Rectal smooth muscle tissue (tissue), 1 donor: Measurements from ENCODE around the gene SPEF2.
"Not testable (repeated sequence)": the region's sequence is repeated elsewhere in the genome, so short reads cannot be mapped to it uniquely, and the experiment has no call there.

ENCODE experiments used
- H3K27ac ChIP-seq: one replicate; pipeline ENCODE4 v1.7.0; 2013; ENCODE audit warnings: low read depth, low read length, inconsistent platforms
- H3K27me3 ChIP-seq: one replicate; pipeline ENCODE4 v1.7.0; 2013; ENCODE audit warnings: low read length; ENCODE audit not compliant: control insufficient read depth, insufficient read depth
- H3K36me3 ChIP-seq: one replicate; pipeline ENCODE4 v1.7.0; 2013; ENCODE audit warnings: low read length; ENCODE audit not compliant: control insufficient read depth, insufficient read depth
- H3K4me1 ChIP-seq: one replicate; pipeline ENCODE4 v1.7.0; 2013; ENCODE audit warnings: low read length; ENCODE audit not compliant: control insufficient read depth, insufficient read depth
- H3K4me3 ChIP-seq: one replicate; pipeline ENCODE4 v1.7.0; 2013; ENCODE audit warnings: low read length
- H3K9ac ChIP-seq: one replicate; pipeline ENCODE4 v1.7.0; 2013; ENCODE audit warnings: low read length

Gene SPEF2

DNA sequence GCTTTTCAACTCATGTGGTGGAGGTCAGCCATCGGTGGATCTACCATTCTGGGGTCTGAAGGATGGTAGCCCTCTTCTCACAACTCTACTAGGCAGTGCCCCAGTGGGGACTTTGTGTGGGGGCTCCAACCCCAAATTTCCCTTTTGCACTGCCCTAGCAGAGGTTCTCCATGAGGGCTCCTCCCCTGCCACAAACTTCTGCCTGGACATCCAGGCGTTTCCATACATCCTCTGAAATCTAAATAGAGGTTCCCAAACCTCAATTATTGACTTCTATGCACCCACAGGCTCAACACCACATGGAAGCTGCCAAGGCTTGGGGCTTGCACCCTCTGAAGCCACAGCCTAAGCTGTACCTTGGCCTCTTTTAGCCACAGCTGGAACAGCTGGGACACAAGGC is 227.8 kb downstream of the SPEF2 start:
- H3K27me3 ChIP-seq, H3K27ac ChIP-seq, H3K4me3 ChIP-seq, H3K36me3 ChIP-seq, H3K9ac ChIP-seq, H3K4me1 ChIP-seq: not testable (repeated sequence)

DNA sequence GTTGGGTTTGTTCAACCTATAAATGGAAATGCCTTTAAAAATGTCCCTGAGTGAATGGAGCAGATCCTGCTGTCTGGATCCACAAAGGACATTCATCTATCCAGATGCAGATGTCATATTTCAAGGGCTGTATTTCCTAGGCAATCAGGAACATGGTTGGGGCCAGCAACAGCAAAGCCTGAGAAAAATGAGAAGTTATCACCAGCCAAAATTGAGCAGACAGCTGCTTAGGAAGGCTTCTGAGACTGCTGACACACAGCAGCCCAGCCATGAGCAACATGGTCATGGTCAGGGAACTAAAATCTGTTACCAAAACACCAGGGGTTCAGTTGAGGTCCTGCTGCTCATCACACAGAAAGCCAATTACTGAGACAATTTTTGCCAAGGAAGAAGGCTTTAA is 229.8 kb downstream of the SPEF2 start:
- H3K27me3 ChIP-seq = no peaks in the 10 kb centered on the region
- H3K36me3 ChIP-seq = no peaks in the 10 kb centered on the region

GRCh38 chr5:35847961-35848360 is 230.3 kb downstream of the SPEF2 start:
- Histone ChIP-seq H3K4me3 (no peak overlapping the region), H3K9ac (no peak overlapping the region), H3K27ac (no peak overlapping the region), H3K36me3 (no peaks in the 10 kb centered on the region), H3K27me3 (no peaks in the 10 kb centered on the region), H3K4me1 (no peaks in the 10 kb centered on the region)

More for the DNA sequence above, 229.8 kb downstream of the SPEF2 start:
- Histone ChIP-seq H3K27ac (no peak overlapping the region), H3K9ac (no peak overlapping the region), H3K4me1 (no peaks in the 10 kb centered on the region), H3K4me3 (no peak overlapping the region)

- Histone ChIP-seq H3K4me3 (no peak overlapping the region), H3K4me1 (no peaks in the 10 kb centered on the region), H3K27ac (no peak overlapping the region), H3K36me3 (no peaks in the 10 kb centered on the region), H3K9ac (no peak overlapping the region), H3K27me3 (no peaks in the 10 kb centered on the region)
Measured at GRCh38 chr5:35849860-35850259, 232.2 kb downstream of the SPEF2 start.

DNA sequence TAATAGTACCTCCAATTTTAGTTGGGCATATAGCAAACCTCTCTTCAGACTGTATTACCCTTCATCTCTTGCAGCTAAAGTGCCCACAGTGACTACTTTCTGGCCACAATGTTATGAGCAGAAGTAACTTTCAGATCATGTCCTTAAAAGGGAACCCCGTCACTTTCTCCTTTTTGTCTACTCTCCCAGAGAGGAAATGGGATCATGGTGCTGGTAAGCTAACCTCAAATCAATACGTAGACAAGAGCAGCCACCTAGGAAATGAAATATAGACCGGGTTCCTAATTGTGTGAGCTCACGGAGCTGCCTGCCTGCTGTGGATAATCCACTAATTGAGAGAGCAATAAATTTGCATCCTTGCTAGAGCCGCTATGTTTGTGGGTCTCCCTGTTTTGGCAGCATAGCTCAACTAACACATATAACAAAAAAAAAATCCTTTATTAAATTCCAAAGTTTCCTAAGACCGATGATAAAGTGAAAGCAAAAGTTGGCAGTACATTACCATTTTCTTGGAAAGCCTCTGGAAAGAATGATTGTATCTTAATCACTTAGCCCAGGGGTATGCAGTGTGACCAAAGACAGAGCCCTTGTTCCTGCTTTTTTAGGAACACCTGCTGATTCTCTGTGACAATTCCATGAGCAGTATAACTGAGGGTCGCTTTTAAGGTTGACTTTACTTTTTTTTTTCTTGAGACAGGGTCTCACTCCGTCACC is 233.5 kb downstream of the SPEF2 start:
- Histone ChIP-seq H3K4me1 (no peaks in the 10 kb centered on the region), H3K9ac (no peak overlapping the region), H3K27me3 (no peaks in the 10 kb centered on the region), H3K4me3 (no peak overlapping the region), H3K36me3 (no peaks in the 10 kb centered on the region), H3K27ac (no peak overlapping the region)

DNA sequence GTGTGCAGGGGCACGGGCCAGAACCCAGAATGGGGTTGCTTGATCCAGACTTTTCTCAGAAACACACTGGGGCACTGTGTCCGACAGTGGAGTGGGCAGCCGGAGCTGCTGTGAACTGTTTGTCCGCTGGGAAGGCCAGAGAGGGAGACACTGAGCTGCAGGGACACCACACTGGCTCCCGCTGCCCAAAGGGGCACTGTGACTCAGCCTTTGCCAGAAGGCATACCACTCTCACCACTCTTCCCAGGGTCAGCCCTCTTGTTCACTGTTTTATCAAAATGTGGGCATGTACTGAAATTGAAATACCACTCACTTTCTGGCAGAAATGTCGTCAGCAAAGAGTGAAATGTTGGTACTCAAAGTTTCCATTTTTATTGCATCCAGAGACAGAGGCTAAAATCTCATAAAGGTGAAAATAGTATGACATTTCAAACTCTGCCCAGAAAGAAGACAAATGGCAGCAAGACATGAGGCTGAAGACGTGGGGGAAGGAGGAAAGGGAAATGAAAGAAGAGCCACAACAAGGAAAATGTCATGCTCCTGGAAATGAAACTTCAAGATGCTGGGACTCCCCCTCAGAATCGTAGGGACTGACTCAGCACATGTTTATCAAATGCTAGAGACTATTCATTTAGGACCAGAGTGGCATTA is 234.5 kb downstream of the SPEF2 start:
- Histone ChIP-seq H3K27ac (no peak overlapping the region), H3K9ac (no peak overlapping the region), H3K4me1 (no peaks in the 10 kb centered on the region), H3K36me3 (no peaks in the 10 kb centered on the region), H3K4me3 (no peak overlapping the region), H3K27me3 (no peaks in the 10 kb centered on the region)

GRCh38 chr5:35852773-35853172 is 235.1 kb downstream of the SPEF2 start:
- Histone ChIP-seq H3K27me3 (no peaks in the 10 kb centered on the region), H3K27ac (no peak overlapping the region), H3K4me3 (no peak overlapping the region), H3K4me1 (no peaks in the 10 kb centered on the region), H3K9ac (no peak overlapping the region), H3K36me3 (no peaks in the 10 kb centered on the region)

DNA sequence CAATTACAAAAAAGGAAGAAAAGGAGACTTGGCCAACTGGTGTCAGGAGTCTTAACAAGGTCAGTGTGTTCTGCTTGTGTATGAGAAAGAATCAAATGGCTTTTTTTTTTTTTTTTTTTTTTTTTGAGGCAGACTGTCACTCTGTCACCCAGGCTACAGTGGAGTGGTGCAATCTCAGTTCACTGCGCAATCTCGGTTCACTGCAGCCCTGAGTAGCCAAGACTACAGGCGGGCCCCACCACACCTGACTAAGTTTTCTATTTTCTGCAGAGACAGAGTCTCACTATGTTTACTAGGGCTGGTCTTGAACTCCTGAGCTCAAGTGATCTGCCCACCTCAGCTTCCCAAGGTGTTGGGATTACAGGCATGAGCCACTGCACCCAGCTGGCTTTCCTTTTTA is 236.0 kb downstream of the SPEF2 start:
- Histone ChIP-seq H3K27me3 (no peaks in the 10 kb centered on the region), H3K9ac (no peak overlapping the region), H3K36me3 (no peaks in the 10 kb centered on the region), H3K27ac (no peak overlapping the region), H3K4me1 (no peaks in the 10 kb centered on the region), H3K4me3 (no peak overlapping the region)

GRCh38 chr5:35854248-35854647 is 236.6 kb downstream of the SPEF2 start:
- Histone ChIP-seq H3K36me3 (no peaks in the 10 kb centered on the region), H3K9ac (no peak overlapping the region), H3K4me3 (no peak overlapping the region), H3K27me3 (no peaks in the 10 kb centered on the region), H3K4me1 (no peaks in the 10 kb centered on the region), H3K27ac (no peak overlapping the region)

- no peak overlapping the region for H3K4me3 ChIP-seq
- H3K4me1 ChIP-seq = no peaks in the 10 kb centered on the region
- no peak overlapping the region for H3K9ac ChIP-seq
- no peaks in the 10 kb centered on the region for H3K36me3 ChIP-seq
- H3K27ac ChIP-seq = no peak overlapping the region
- no peaks in the 10 kb centered on the region for H3K27me3 ChIP-seq
Measured at GRCh38 chr5:35855187-35855586, 237.5 kb downstream of the SPEF2 start.

DNA sequence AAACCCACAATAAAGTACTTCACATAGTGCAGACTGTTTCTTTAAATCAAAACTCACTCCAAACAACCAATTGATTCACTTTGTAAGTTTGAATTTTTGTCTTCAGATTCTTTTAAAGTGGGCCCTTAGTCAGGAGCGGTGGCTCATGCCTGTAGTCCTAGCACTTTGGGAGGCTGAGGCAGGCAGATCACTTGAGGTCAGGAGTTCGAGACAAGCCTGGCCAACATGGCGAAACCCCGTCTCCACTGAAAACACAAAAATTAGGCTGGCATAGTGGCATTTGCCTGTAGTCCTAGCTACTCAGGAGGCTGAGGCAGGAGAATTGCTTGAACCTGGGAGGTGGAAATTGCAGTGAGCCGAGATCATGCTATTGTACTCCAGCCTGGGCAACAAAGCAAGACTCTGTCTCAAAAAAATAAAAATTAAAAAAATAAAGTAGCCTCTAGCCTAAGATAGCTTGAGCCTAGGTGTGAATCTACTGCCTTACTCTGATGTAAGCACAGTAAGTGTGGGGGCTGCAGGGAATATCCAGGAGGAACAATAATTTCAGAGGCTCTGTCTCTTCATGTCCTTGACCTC is 238.6 kb downstream of the SPEF2 start:
- not testable (repeated sequence) for H3K4me1 ChIP-seq, H3K4me3 ChIP-seq, H3K27me3 ChIP-seq, H3K36me3 ChIP-seq, H3K9ac ChIP-seq, H3K27ac ChIP-seq

GRCh38 chr5:35856765-35857351 is 239.2 kb downstream of the SPEF2 start, which contains the start of gene IL7R:
TSS of gene IL7R (plus strand) at chr5:35856891. CDS start at chr5:35856978, 87 bp downstream.
- Histone ChIP-seq H3K27me3 (no peaks in the 10 kb centered on the region), H3K36me3 (no peaks in the 10 kb centered on the region), H3K4me1 (no peaks in the 10 kb centered on the region), H3K27ac (no peak within 1 kb of the TSS), H3K4me3 (no peak within 1 kb of the TSS), H3K9ac (no peak within 1 kb of the TSS)
